Neural cell (in vitro differentiated cells): Measurements from ENCODE around the gene STXBP1. TPM values are rescaled to one million over a fixed set of nuclear protein-coding genes. Genes with fewer than 3 reads are reported as not detected.

Experiments used
- H2AFZ ChIP-seq: fragments of 200-600, 300-800 bp; sonication (generic), shearing (Covaris generic); 2 replicates; pipeline ENCODE4 v1.6.0; 2014; ENCODE audit warnings: low read depth, mild to moderate bottlenecking, antibody characterized with exemption, low read length, moderate library complexity
- H3F3A ChIP-seq: fragments of 200-600 bp; shearing (Covaris generic); 2 replicates; pipeline ENCODE4 v1.6.1; 2016; ENCODE audit warnings: mild to moderate bottlenecking, moderate library complexity, mixed read lengths, antibody characterized with exemption, low read length; ENCODE audit not compliant: insufficient read depth, poor library complexity, severe bottlenecking
- H3K27ac ChIP-seq: fragments of 200-600, 300-800 bp; sonication (generic), shearing (Covaris generic); 2 replicates; pipeline ENCODE4 v1.5.1; 2014; ENCODE audit warnings: mild to moderate bottlenecking, low read length, moderate library complexity
- H3K27me3 ChIP-seq: fragments of 300-800, 200-600 bp; sonication (generic), shearing (Covaris generic); 2 replicates; pipeline ENCODE4 v1.6.0; 2014; ENCODE audit warnings: mild to moderate bottlenecking, low read depth, low read length, moderate library complexity; ENCODE audit not compliant: insufficient read depth
- H3K36me3 ChIP-seq: fragments of 300-800, 200-600 bp; sonication (generic), shearing (Covaris generic); 2 replicates; pipeline ENCODE4 v1.5.1; 2014; ENCODE audit warnings: mild to moderate bottlenecking, antibody characterized with exemption, low read length, moderate library complexity; ENCODE audit not compliant: insufficient read depth
- H3K4me2 ChIP-seq: fragments of 300-800, 200-600 bp; sonication (generic), shearing (Covaris generic); 2 replicates; pipeline ENCODE4 v1.6.0; 2014; ENCODE audit warnings: mild to moderate bottlenecking, low read length
- H3K4me3 ChIP-seq: fragments of 300-800, 200-600 bp; sonication (generic), shearing (Covaris generic); 2 replicates; pipeline ENCODE4 v1.5.1; 2014; ENCODE audit warnings: mild to moderate bottlenecking, low read length, moderate library complexity
- H3K79me2 ChIP-seq: fragments of 200-600 bp; shearing (Covaris generic); replicated peaks from 2 replicates; pipeline ENCODE4 v1.6.0; 2014; ENCODE audit warnings: mild to moderate bottlenecking, low read length, moderate library complexity; ENCODE audit not compliant: insufficient read depth
- H3K9ac ChIP-seq: fragments of 300-800, 200-600 bp; sonication (generic), shearing (Covaris generic); 2 replicates; pipeline ENCODE4 v1.6.1; 2016; ENCODE audit warnings: mild to moderate bottlenecking, low read length, mixed read lengths
- H3K9me2 ChIP-seq: fragments of 200-600 bp; shearing (Covaris generic); 2 replicates; pipeline ENCODE4 v1.6.1; 2016; ENCODE audit warnings: mild to moderate bottlenecking, low read length, mixed read lengths; ENCODE audit not compliant: insufficient read depth
- H3K9me3 ChIP-seq: fragments of 200-600, 300-800 bp; sonication (generic), shearing (Covaris generic); 2 replicates; pipeline ENCODE4 v1.6.1; 2016; ENCODE audit warnings: mild to moderate bottlenecking, mixed run types, low read length, moderate library complexity, mixed read lengths
- H4K20me1 ChIP-seq: fragments of 200-600 bp; shearing (Covaris generic); 2 replicates; pipeline ENCODE4 v1.6.1; 2016; ENCODE audit warnings: mild to moderate bottlenecking, mixed run types; ENCODE audit not compliant: insufficient read depth
- CTCF ChIP-seq: fragments of 450-650 bp; IDR thresholded peaks from 2 replicates; pipeline ENCODE4 v1.5.1; 2014; ENCODE audit warnings: antibody characterized with exemption, mild to moderate bottlenecking, moderate library complexity; ENCODE audit not compliant: poor library complexity, severe bottlenecking
- EP300 ChIP-seq: fragments of 450-650 bp; conservative IDR thresholded peaks from 2 replicates; pipeline ENCODE4 v1.6.1; 2014; ENCODE audit warnings: antibody characterized with exemption, mild to moderate bottlenecking, moderate library complexity; ENCODE audit not compliant: poor library complexity, severe bottlenecking
- EZH2 ChIP-seq: fragments of 200-600, 300-800 bp; shearing (Covaris generic), sonication (generic); IDR thresholded peaks from 2 replicates; pipeline ENCODE4 v1.6.1; 2014; ENCODE audit warnings: antibody characterized with exemption, low read length, borderline replicate concordance, mild to moderate bottlenecking; ENCODE audit not compliant: insufficient read depth, poor library complexity, severe bottlenecking
- MXI1 ChIP-seq: fragments of 450-650 bp; conservative IDR thresholded peaks from 2 replicates; pipeline ENCODE4 v1.6.1; 2014; ENCODE audit warnings: antibody characterized with exemption, mild to moderate bottlenecking; ENCODE audit not compliant: poor library complexity, severe bottlenecking
- POLR2AphosphoS5 ChIP-seq: IDR thresholded peaks from 2 replicates; pipeline ENCODE4 v1.6.1; 2012
- RAD21 ChIP-seq: fragments of 450-650 bp; conservative IDR thresholded peaks from 2 replicates; pipeline ENCODE4 v1.6.1; 2014; ENCODE audit warnings: antibody characterized with exemption, mild to moderate bottlenecking, moderate library complexity
- REST ChIP-seq: IDR thresholded peaks from 2 replicates; pipeline ENCODE4 v1.6.1; 2012; ENCODE audit warnings: borderline replicate concordance
- SMC3 ChIP-seq: fragments of 450-650 bp; conservative IDR thresholded peaks from 2 replicates; pipeline ENCODE4 v1.6.1; 2014; ENCODE audit warnings: antibody characterized with exemption, mild to moderate bottlenecking, moderate library complexity; ENCODE audit not compliant: poor library complexity
- TAF1 ChIP-seq: IDR thresholded peaks from 2 replicates; pipeline ENCODE4 v1.6.1; 2012; ENCODE audit warnings: low read depth
- polyA plus RNA-seq: library from polyadenylated mRNA; depleted of rRNA; stranded (reverse); fragments of >200 nt; gene quantifications from 2 replicates; pipeline ENCODE4 v1.2.3, GENCODE V29; 2014

STXBP1 gene
- polyA plus RNA-seq, 1 donor from 2014 or later = 42.5 TPM

GRCh38 chr9:127587966-127588365 is 24.1 kb upstream of the STXBP1 start:
- no peaks in the 10 kb centered on the region for H4K20me1 ChIP-seq
- H3K27me3 ChIP-seq = no peaks in the 10 kb centered on the region
- H3K4me2 ChIP-seq = no peak overlapping the region
- no peak overlapping the region for H3K27ac ChIP-seq
- H3K79me2 ChIP-seq = no peaks in the 10 kb centered on the region
- no peaks in the 10 kb centered on the region for H3K9me2 ChIP-seq
- no peak overlapping the region for H2AFZ ChIP-seq
- H3K36me3 ChIP-seq = no peaks in the 10 kb centered on the region
- no peaks in the 10 kb centered on the region for H3F3A ChIP-seq
- H3K9me3 ChIP-seq = no peaks in the 10 kb centered on the region
- H3K9ac ChIP-seq = no peak overlapping the region
- H3K4me3 ChIP-seq = no peak overlapping the region
- TF ChIP-seq CTCF = no peak
- no peak for TF ChIP-seq REST
- TF ChIP-seq TAF1 = no peak
- TF ChIP-seq MXI1 = no peak
- TF ChIP-seq POLR2AphosphoS5 = no peak
- TF ChIP-seq SMC3 = no peak
- TF ChIP-seq EP300 = no peak
- TF ChIP-seq RAD21 = no peak
- TF ChIP-seq EZH2 = no peak

- no peak overlapping the region for H3K27ac ChIP-seq
- no peak overlapping the region for H3K4me3 ChIP-seq
- no peak overlapping the region for H2AFZ ChIP-seq
- no peak overlapping the region for H3K9ac ChIP-seq
- no peaks in the 10 kb centered on the region for H3K9me3 ChIP-seq
- no peaks in the 10 kb centered on the region for H4K20me1 ChIP-seq
- H3K79me2 ChIP-seq = no peaks in the 10 kb centered on the region
- no peak overlapping the region for H3K4me2 ChIP-seq
- H3K27me3 ChIP-seq = no peaks in the 10 kb centered on the region
- TF ChIP-seq EZH2 (no peak), RAD21 (no peak), EP300 (no peak), MXI1 (no peak), REST (no peak), CTCF (no peak)
- H3K9me2 ChIP-seq = no peaks in the 10 kb centered on the region
- no peaks in the 10 kb centered on the region for H3K36me3 ChIP-seq
- H3F3A ChIP-seq = no peaks in the 10 kb centered on the region
These were observed 23.2 kb upstream of the STXBP1 start for GRCh38 chr9:127588740-127589506.
